GM12878 (cell line): Measurements from ENCODE around the gene ZNF672.

Experiments used
- EZH2 ChIP-seq: IDR thresholded peaks from 2 replicates; pipeline ENCODE4 v1.6.1; 2012; ENCODE audit warnings: low read depth, mild to moderate bottlenecking, control low read depth, inconsistent platforms, low read length, borderline replicate concordance; ENCODE audit not compliant: control insufficient read depth
- POLR2A ChIP-seq: IDR thresholded peaks from 2 replicates; pipeline ENCODE4 v1.6.1; 2011; ENCODE audit warnings: low read depth, mild to moderate bottlenecking, low read length
- RBBP5 ChIP-seq: fragments of 200-600 bp; sonication (generic); conservative IDR thresholded peaks from 2 replicates; pipeline ENCODE4 v1.6.1; 2016
- YY1 ChIP-seq: IDR thresholded peaks from 2 replicates; pipeline ENCODE4 v1.6.1; 2011; ENCODE audit warnings: low read depth, mild to moderate bottlenecking, low read length
- ZSCAN29 ChIP-seq: fragments of 450-650 bp; IDR thresholded peaks from 2 replicates; pipeline ENCODE4 v1.6.1; 2017; ENCODE audit warnings: mild to moderate bottlenecking, moderate library complexity
- TF ChIP-seq, protein P1 (sequence below): IDR thresholded peaks from 2 replicates; pipeline ENCODE4 v1.6.1; 2012; ENCODE audit warnings: low read depth, low read length, improper control_type of control experiment

DNA sequence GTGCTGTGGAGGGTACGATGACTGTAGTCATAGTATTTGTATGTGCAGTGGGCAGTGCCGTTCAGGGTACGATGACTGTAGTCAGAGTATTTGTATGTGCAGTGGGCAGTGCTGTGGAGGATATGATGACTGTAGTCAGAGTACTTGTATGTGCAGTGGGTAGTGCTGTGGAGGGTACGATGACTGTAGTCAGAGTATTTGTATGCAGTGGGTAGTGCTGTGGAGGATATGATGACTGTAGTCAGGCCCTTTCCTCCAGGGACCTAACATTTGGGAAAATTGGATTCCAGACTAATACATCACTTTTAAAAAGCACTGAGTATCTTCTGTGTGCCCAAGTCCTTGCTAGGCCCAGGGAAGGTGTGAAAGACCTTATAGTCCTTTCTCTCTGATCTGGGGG is 2.9 kb downstream of the ZNF672 start:
- TF ChIP-seq ZSCAN29 (no peak), EZH2 (no peak), POLR2A (no peak), RBBP5 (no peak), YY1 (no peak)
- TF ChIP-seq, protein P1, sequence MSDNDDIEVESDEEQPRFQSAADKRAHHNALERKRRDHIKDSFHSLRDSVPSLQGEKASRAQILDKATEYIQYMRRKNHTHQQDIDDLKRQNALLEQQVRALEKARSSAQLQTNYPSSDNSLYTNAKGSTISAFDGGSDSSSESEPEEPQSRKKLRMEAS = no peak
